Measurements from ENCODE around the gene YEATS2.

The YEATS2 gene

GRCh38 chr3:183810643-183811594 is 113.3 kb downstream of the YEATS2 start:
- DNase-seq: no peak

DNA sequence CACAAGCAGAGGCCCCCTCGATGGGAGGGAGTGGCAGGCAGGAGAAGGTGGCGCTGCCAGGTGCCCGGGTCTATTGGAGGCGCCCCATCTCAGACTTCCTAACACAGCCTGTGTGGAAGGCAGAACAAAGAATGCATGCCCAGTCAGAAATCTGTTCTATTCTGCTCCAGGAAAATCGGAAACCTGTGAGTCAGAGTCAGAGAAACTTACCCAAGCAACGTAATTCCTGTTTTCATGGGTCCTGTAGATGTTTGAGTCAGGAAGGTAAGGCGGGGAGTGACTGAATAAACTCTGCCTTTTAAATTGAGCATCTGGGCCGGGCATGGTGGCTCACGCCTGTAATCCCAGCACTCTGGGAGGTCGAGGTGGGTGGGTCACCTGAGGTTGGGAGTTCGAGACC is 114.0 kb downstream of the YEATS2 start:
- DNase-seq: no peak

DNA sequence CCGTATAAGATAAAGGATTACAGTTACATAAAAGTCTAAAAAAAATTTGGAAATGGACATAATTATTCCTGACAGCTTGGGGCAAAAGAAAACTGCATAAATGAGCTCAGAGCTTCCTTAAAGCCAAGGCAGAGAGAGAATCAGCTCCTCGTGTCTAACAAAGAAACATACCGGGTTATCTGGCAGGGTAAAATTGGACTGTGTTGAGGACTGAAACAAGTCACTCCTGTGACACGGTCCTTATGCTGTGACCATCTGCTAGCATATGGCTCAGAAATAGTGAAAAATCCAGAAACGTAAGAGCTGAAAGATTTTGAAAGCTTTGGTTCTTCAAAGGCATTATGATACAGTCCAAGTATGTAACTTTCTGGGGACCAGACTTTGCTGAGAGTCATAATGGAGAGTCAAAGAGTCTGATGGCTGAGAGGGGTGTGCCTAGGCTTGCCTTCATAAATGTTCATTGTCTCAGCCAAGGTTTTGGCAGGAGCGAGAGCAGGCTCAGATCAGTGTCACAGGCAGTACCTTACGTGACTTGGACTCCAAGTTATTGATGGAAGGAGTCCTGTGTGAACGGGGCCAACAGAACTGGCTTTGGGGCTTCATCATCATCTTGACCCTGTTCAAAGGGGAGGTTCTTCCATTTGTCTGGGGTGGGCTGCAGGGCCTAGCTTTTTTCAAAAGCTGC is 115.3 kb downstream of the YEATS2 start:
- peak in 37 of 56 donors; percentile 13 to 81 (median 42) for DNase-seq

DNA sequence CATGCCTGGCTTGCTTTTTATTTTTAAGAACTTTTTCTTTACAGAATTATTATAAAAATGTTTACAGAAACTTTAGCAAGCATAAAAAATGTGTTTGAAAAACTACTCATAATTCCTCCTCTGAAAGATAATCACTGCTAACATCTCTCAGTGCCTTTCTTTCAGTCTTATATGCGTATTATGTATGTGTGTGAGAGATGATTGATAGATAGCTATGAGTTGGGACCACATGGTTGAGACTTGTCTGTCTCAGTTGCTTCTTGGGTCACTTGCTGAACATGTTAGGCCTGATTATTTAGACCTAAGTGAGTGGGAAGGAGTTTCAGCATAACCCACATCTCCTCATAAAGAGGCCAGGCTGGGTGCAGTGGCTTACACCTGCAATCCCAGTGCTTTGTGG is 116.6 kb downstream of the YEATS2 start:
- no peak for DNase-seq

DNA sequence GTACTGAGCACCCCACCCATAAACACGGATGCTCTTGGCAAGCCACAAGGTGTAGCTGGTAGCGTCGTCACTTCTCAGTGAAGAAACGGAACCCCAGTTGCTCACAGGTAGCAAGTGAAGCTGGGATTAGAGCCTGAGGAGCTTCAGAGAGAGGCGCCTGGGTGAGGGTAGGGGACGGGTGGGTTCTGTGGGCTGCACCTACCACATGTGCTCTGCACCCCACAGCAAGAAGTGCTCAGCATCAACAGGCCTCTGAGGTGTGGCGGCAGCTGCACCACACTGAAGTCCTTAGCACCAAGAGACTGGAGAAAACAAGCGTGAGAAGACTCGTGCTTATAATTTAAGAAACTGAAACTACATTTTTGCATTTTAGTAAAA is 118.0 kb downstream of the YEATS2 start:
- peak in 1 of 56 donors; percentile 48 for DNase-seq

DNA sequence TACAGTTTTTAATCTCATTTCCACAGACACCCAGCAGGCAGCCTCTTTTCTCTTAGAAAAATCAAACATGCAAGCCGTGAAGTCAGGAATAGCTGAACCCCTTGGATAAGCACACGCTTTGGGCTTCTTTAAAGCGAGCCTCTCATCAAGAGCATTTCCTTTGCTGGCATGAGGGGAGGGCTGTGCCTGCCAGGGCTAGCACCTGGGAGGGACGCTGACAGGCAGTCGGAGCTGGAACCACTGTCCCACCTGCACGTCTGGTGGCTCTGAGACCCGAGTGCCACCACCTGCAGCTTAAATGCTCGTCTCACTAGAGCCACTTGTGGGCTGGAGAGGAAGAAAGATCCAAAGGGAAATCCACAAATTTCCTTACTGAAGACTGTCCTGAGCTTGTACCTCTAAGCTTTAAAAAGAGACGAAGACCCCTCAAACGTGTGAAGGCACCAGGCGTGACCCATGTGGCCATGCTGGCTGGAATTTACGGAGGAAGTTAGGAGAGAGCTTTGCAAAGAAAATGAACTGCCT is 118.4 kb downstream of the YEATS2 start:
- DNase-seq: no peak

GRCh38 chr3:183816681-183817510 is 119.3 kb downstream of the YEATS2 start:
- no peak for DNase-seq

DNA sequence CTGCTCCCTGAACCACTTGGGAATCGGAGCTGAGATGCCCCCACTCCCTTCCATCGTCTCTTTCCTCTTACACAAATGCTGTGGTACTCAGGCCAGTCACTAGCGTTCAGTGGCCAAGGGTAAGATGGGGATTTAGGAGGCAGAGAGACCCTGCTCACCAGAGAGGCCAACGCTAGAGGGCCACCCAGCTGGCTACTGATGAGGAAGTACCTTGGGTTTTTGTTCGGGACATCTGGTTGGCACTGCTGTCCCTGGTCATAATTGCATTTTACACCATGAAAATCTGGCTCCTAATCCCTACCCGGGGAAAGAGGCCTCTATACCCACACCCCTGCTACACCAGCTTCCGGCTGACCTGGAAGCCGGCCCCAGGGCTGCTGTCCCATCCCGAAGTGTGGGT is 120.0 kb downstream of the YEATS2 start:
- no peak for DNase-seq

DNA sequence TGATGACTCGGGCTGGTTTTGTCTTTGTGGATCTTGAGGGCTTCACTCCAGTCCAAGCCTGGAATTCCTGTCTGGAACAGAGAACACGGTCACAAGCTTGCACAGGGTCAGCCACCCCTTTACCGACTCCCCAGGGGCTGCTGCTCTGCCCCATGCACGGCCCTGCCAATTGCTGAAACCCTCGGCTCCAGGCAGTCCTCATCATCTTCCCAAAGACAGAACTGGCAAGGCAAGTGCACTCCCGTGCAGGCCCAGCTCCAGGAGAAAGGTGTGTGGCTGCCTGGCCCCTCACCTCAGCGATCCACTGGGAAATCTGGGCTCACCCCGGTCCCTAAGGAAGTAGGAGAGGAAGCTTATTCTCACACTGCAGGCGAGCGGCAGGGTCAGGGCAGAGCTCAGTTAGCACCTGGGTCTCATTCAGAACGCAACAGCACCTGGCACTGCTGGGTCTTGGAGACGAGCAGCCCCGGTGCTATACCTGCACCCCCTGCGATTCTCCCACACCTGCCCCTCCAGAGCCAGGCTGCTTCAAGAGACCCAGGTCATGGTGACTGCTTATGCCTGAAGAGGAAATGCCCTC is 120.5 kb downstream of the YEATS2 start:
- DNase-seq: no peak

- DNase-seq: peak in 53 of 56 donors; percentile 38 to 96 (median 82)
These were observed 121.4 kb downstream of the YEATS2 start for GRCh38 chr3:183818706-183819624.

- no peak for DNase-seq
These were observed 122.2 kb downstream of the YEATS2 start for GRCh38 chr3:183819831-183820230.

DNA sequence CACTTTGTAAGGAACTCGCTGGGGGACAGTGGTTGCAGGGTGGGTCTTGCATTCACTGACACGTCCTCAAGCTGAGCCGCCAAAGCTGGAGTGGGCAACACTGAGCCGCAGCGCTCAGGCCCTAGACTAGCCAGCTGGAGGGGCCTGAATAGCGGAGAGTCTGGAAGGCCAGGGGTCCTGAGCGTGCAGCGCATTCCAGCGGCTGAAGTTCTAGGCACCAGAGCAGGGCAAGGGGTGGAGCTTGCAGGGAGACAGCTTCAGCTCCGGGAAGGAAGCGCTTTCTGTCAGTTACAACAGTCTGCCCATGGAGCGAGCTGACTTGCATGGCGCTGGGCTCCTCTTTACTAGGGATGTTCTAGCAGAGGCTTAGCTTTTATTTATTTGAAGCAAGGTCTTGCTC is 125.0 kb downstream of the YEATS2 start:
- peak in 37 of 56 donors; percentile 14 to 77 (median 43) for DNase-seq

DNA sequence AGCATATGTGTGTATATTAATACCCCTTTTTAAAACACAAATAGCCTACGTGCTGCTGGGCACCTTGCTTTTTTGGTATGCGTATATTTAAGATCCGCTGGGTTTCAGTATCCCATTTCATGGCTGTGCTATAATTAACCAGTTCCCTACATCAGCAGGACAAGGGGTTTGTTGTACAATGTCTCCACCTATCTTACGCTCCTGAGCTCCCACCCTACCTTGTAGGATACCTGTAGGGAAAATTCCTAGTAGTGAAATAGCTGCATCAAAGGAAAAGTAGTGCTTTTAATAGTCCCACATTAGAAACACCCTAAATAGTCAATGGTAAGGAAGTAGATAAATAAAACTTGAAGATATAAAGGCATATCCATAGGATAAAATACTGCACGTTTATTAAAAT is 126.4 kb downstream of the YEATS2 start:
- peak in 1 of 56 donors; percentile 28 for DNase-seq

- DNase-seq: peak in 7 of 56 donors; percentile 18 to 50 (median 43)
These were observed 127.3 kb downstream of the YEATS2 start for GRCh38 chr3:183824761-183825455.

GRCh38 chr3:183825456-183826161 is 128.0 kb downstream of the YEATS2 start, which contains the start of gene MAP6D1:
Gene MAP6D1, minus strand, starts transcription at chr3:183825577. Its CDS starts 30 bp downstream, at chr3:183825547.
- DNase-seq: peak in 55 of 56 donors; percentile 27 to 87 (median 69)

GRCh38 chr3:183826448-183827250 is 129.1 kb downstream of the YEATS2 start:
- peak in 2 of 56 donors; percentile 21 to 24 for DNase-seq

GRCh38 chr3:183827809-183828537 is 130.4 kb downstream of the YEATS2 start:
- DNase-seq: no peak
